Mucosa of descending colon (tissue), 3 donors: ENCODE data around the gene PCBP2. TPM values are rescaled to one million over a fixed set of nuclear protein-coding genes. Genes with fewer than 3 reads are reported as not detected.

Experiments used
- ATAC-seq: fragments of 200-7000 bp; cut with Tn5 transposase; one replicate; pipeline ENCODE4 v1.9.1; 2020; ENCODE audit warnings: mild to moderate bottlenecking, moderate library complexity
- DNase-seq, 3 donors: peaks; one replicate each; pipeline ENCODE4 v3.0.0-alpha.2; 2020
- H3K36me3 ChIP-seq: fragments of 200-600 bp; one replicate; pipeline ENCODE4 v1.8.0; 2021; ENCODE audit warnings: low read depth, mild to moderate bottlenecking
- H3K4me1 ChIP-seq: fragments of 200-600 bp; one replicate; pipeline ENCODE4 v1.8.0; 2021; ENCODE audit warnings: low read depth, mild to moderate bottlenecking
- H3K4me3 ChIP-seq: fragments of 200-600 bp; one replicate; pipeline ENCODE4 v1.8.0; 2021; ENCODE audit warnings: mild to moderate bottlenecking
- H3K9me3 ChIP-seq: fragments of 200-600 bp; one replicate; pipeline ENCODE4 v1.8.0; 2021; ENCODE audit warnings: mild to moderate bottlenecking
- CTCF ChIP-seq: fragments of 200-600 bp; IDR thresholded peaks from one replicate; pipeline ENCODE4 v1.8.0; 2022; ENCODE audit warnings: antibody characterized with exemption, mild to moderate bottlenecking
- intact Hi-C, 2 donors: fragments of 100-400 bp; cut with DNase I in 1 of 2; cut with micrococcal nuclease in 1 of 2; formaldehyde crosslinking; loops; one replicate each; pipeline versions ENCODE4 v1.11.0 to v1.11.1; 2022; cut with DNase I, micrococcal nuclease
- total RNA-seq, 3 donors: library from RNA; stranded (reverse); fragmentation: NEBNext Ultra II Directional in 2 of 3; extraction: Animal tissue kit (Norgen Biotek cat#: 25700) in 2 of 3; gene quantifications; one replicate each; pipeline versions ENCODE4 v1.2.1 to v1.2.4, GENCODE V29; 2021 to 2023
- donor health status: DM: no; HTN: no; CAD: no; lungs with moderate emphysema.
- donor health status: DM: no; HTN: no; CAD: no.
- donor health status: DM: no; HTN: yes; CAD: no.

PCBP2 gene
- total RNA-seq, 3 donors from 2014 or later: 584 to 701 (median 615) TPM

- Histone ChIP-seq H3K4me1 (peaks cover 19% of the 10 kb centered on the region), H3K4me3 (no peak overlapping the region), H3K9me3 (no peaks in the 10 kb centered on the region), H3K36me3 (no peaks in the 10 kb centered on the region)
- ATAC-seq: no peak
- no peak for TF ChIP-seq CTCF
- peak in 2 of 3 donors; percentile 35 to 45 for DNase-seq
- intact Hi-C loops: no loop called here
These were observed 40.3 kb downstream of the PCBP2 start for GRCh38 chr12:53492188-53492587.

DNA sequence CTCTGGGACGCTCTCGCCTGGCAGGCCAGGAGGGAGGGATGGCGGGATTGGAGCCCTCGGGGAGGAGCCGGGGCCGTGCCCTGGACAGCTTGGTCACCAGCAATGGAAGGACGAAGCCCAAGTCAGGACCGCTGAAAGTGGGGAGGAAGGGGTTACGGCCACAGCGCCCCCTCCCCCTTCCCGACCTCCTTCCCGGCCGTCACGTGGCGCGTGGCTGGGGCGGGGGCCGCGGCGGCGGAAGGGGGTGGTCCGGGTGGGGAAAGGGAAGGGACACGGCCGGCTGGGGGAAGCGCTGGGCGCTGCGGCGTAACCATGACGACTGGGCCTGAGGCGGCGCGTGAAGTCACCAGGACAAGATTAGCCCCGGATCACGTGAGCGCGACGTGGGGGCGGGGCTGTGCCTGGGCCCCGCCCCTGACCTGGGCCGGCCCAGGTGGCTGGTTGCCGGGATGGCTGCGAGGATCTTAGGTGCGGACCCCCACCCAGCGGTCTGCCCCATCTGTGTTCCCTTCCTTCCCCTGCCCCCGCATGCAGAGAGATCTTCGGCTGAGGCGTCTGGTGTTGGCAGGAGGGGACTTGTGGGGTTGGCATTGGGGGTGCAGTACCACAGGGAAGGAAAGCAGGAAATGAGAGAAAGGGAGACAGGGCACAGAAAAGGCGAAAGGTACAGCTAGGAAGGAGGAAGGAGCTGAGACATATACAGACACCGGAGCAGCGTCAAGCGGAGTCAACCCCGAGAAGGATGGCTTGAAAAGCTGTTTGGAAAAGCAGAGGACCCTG lies 41.1 kb downstream of the PCBP2 start:
- peak; percentile 96 for ATAC-seq
- peaks cover 19% of the 10 kb centered on the region for H3K4me1 ChIP-seq
- TF ChIP-seq CTCF: no peak
- H3K4me3 ChIP-seq: peak overlapping the region; percentile 14
- DNase-seq: peak; percentile 94 to 96 (median 95)
- no peaks in the 10 kb centered on the region for H3K36me3 ChIP-seq
- no peaks in the 10 kb centered on the region for H3K9me3 ChIP-seq
- intact Hi-C loops: no loop called here

- Histone ChIP-seq H3K4me1 (peaks cover 19% of the 10 kb centered on the region), H3K9me3 (no peaks in the 10 kb centered on the region), H3K4me3 (no peak overlapping the region), H3K36me3 (no peaks in the 10 kb centered on the region)
- ATAC-seq (no peak), DNase-seq (peak in 2 of 3 donors; percentile 39 to 46)
- intact Hi-C loops: no loop called here
- no peak for TF ChIP-seq CTCF
These were observed 41.9 kb downstream of the PCBP2 start for GRCh38 chr12:53493610-53494391.

DNA sequence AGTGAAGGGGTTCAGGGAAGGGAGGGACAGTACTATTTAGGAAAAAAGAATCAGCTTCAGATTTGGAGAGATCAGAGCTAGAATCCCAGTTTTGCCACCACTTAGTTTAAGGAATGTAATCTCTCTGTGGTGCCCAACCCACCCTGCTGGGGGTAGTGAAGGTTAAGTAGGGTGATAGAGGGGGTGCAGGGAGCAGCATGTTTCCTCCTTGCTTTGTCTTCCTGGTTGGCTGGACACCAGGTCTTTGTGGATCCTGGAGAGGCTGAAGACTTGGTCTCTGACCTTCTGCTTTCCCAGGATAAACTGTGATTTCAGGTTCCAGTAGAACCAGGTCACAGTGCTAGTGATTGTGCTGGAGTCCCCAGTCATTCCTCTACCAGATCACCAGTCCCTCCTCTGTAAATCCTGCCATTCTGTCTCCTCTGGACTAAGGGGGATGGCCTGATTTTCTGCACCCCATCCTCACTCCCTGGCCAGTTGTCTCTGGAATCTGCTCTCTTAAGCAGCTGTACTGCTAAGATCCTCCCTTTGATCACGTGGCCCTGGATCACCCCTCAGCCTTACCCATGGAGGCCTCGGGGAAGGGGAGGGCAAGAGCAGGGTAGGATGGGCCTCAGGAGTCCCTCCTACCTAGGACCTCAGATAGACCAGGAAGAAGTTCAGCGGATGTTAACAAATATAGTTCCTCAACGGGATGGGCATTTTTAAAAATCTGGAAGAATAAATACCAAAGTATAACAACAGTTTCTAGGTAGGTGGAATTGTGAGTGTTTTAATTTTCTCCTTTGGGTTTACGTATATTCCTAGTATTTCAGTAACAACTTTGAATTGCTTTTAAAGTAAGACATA lies 44.2 kb downstream of the PCBP2 start:
- H3K9me3 ChIP-seq: no peaks in the 10 kb centered on the region
- intact Hi-C loops: no loop called here
- DNase-seq: peak in 2 of 3 donors; percentile 66 to 67
- ATAC-seq: no peak
- peaks cover 5% of the 10 kb centered on the region for H3K36me3 ChIP-seq
- H3K4me3 ChIP-seq: no peak overlapping the region
- no peak for TF ChIP-seq CTCF
- peaks cover 22% of the 10 kb centered on the region for H3K4me1 ChIP-seq

GRCh38 chr12:53496752-53497032 lies 44.8 kb downstream of the PCBP2 start:
- Histone ChIP-seq H3K9me3 (no peaks in the 10 kb centered on the region), H3K36me3 (peaks cover 6% of the 10 kb centered on the region), H3K4me3 (no peak overlapping the region), H3K4me1 (peaks cover 26% of the 10 kb centered on the region)
- no peak for TF ChIP-seq CTCF
- ATAC-seq: no peak
- intact Hi-C loops: no loop called here
- DNase-seq: no peak
